T-helper 2 cell treated with Interferon-gamma antibody and Interleukin-4, amounts not matched to agents 5 μg/mL and 100 μg/mL, for 36 hours (primary cell): ENCODE results near the gene MPIG6B.
"Not testable (repeated sequence)": the region's sequence is repeated elsewhere in the genome, so short reads cannot be mapped to it uniquely, and the experiment has no call there.

ENCODE experiments used
- DNase-seq: peaks from one replicate; pipeline ENCODE4 v3.0.0; 2021; ENCODE audit warnings: low spot score
- H3K27ac Mint-ChIP-seq: one replicate; pipeline ENCODE4 v1.8.0; 2021; ENCODE audit warnings: mild to moderate bottlenecking, mixed read lengths
- H3K27me3 Mint-ChIP-seq: one replicate; pipeline ENCODE4 v1.8.0; 2021; ENCODE audit warnings: low read depth, mixed read lengths
- H3K36me3 Mint-ChIP-seq: one replicate; pipeline ENCODE4 v1.8.0; 2021; ENCODE audit warnings: low read depth, mixed read lengths
- H3K4me1 Mint-ChIP-seq: one replicate; pipeline ENCODE4 v1.8.0; 2021; ENCODE audit warnings: low read depth, mixed read lengths
- H3K4me3 Mint-ChIP-seq: one replicate; pipeline ENCODE4 v1.8.0; 2022; ENCODE audit warnings: mild to moderate bottlenecking, moderate library complexity, mixed read lengths
- H3K9me3 Mint-ChIP-seq: one replicate; pipeline ENCODE4 v1.8.0; 2021; ENCODE audit warnings: mixed read lengths

MPIG6B gene

DNA sequence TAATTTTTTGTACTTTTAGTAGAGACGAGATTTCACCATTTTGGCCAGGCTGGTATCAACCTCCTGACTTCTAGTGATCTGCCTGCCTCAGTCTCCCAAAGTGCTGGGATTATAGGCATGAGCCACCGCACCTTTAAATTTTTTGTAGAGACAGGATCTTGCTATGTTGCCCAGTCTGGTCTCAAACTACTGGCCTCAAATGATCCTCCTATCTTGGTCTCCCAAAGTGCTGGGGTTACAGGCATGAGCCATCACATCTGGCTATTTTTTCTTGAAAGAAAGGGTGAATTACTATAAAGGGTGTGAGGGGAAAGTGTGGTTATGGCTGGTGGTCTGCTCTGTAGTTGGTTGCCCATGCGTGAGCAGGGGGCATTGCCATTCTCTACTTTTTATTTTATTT, 14.9 kb upstream of the MPIG6B start:
- no peak overlapping the region for H3K4me3 Mint-ChIP-seq
- no peaks in the 10 kb centered on the region for H3K9me3 Mint-ChIP-seq
- DNase-seq = no peak
- H3K27me3 Mint-ChIP-seq = peaks cover 3% of the 10 kb centered on the region
- peaks cover 16% of the 10 kb centered on the region for H3K4me1 Mint-ChIP-seq
- no peak overlapping the region for H3K27ac Mint-ChIP-seq
- H3K36me3 Mint-ChIP-seq = no peaks in the 10 kb centered on the region

DNA sequence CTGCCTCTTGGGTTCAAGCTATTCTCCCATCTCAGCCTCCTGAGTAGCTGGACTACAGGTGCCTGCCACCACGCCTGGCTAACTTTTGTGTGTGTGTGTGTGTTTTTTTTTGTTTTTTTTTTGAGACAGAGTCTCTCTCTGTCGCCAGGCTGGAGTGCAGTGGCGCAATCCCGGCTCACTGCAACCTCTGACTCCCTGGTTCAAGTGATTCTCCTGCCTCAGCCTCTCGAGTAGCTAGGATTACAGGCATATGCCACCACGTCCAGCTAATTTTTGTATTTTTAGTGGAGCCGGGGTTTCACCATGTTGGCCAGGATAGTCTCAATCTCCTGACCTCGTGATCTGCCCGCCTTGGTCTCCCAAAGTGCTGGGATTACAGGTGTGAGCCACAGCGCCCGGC, 14.0 kb upstream of the MPIG6B start:
- not testable (repeated sequence) for H3K4me3 Mint-ChIP-seq, H3K27ac Mint-ChIP-seq, DNase-seq, H3K36me3 Mint-ChIP-seq, H3K9me3 Mint-ChIP-seq, H3K27me3 Mint-ChIP-seq
- peaks cover 16% of the 10 kb centered on the region for H3K4me1 Mint-ChIP-seq

DNA sequence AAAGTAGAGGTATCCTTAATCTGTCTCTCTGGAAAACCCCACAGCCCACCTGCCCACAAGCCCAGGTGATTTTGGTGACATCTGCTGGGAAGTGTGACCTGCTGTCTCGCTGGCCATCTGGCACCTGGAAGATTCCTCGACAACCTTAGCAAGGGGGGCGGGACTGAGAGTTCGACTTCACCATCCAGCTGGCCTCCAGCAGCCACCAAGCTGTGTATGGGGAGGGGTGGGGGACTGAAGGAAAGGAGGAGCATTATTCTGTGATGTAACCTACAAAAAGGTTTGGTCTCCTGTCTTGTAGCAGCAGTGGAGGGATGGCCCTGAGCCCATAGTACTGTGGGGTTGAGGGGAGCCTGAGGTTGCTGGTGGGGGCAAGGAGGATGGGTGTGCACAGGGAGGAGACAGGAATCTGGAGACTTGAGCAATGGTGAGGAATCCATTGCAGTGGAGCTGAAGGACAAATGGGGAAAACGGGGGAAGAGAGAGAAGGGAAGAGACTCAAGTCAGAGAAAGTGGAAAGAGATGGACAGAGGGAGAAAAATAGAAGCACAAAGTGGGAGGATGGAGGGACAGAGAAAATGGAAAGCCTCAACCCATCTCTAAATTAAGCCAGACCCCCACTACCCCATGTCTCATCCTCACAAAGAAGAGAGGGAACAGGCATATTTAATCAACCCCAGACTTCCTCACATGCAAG, 12.5 kb upstream of the MPIG6B start:
- Mint-ChIP-seq H3K27me3 (peaks cover 10% of the 10 kb centered on the region), H3K36me3 (no peaks in the 10 kb centered on the region), H3K27ac (no peak overlapping the region), H3K9me3 (no peaks in the 10 kb centered on the region), H3K4me3 (no peak overlapping the region), H3K4me1 (peaks cover 16% of the 10 kb centered on the region)
- no peak for DNase-seq

DNA sequence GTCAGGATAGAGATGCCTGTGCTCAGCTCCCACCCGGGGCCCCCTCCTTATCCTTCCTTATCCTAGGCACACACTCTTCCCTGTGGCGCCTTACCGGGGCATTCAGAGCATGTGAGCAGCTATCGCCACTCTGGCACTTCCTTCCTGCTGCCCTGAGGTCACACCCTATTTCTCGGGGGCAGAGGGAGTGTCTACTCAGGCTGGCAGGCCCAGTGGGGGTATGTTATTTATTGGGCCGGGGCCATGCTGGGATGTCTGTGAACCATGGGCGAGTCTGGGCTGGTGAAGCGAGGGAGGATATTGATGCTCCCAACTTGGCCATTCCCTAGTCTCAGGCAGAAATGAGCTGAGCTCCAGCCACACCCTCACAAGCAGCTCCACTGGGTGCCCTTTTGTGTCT, 11.9 kb upstream of the MPIG6B start:
- Mint-ChIP-seq H3K27me3 (peaks cover 10% of the 10 kb centered on the region), H3K4me3 (no peak overlapping the region), H3K27ac (no peak overlapping the region), H3K9me3 (no peaks in the 10 kb centered on the region), H3K4me1 (peaks cover 16% of the 10 kb centered on the region), H3K36me3 (no peaks in the 10 kb centered on the region)
- DNase-seq = no peak

DNA sequence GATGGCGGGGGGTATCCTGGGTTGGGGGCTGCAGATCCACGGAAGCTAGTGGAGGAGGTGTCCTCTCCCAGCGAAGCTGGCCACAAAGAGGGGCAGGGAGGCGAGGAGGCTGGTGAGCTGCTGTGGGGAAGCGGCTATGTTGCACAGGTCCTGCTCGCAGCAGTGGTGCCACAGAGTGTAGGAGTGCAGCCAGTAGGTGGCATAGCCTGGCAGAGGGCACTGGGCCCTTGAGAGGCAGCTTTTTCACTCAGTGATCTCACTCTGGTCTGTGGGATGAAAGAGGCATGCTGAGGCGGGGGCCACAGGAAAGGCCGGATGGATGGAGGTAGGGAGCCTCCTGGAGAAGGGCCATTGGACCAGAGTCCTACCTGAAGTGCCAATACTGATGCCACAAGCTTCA, 10.9 kb upstream of the MPIG6B start:
- H3K27ac Mint-ChIP-seq = no peak overlapping the region
- no peaks in the 10 kb centered on the region for H3K9me3 Mint-ChIP-seq
- peaks cover 16% of the 10 kb centered on the region for H3K4me1 Mint-ChIP-seq
- DNase-seq = no peak
- H3K36me3 Mint-ChIP-seq = no peaks in the 10 kb centered on the region
- H3K27me3 Mint-ChIP-seq = peaks cover 8% of the 10 kb centered on the region
- H3K4me3 Mint-ChIP-seq = no peak overlapping the region

DNA sequence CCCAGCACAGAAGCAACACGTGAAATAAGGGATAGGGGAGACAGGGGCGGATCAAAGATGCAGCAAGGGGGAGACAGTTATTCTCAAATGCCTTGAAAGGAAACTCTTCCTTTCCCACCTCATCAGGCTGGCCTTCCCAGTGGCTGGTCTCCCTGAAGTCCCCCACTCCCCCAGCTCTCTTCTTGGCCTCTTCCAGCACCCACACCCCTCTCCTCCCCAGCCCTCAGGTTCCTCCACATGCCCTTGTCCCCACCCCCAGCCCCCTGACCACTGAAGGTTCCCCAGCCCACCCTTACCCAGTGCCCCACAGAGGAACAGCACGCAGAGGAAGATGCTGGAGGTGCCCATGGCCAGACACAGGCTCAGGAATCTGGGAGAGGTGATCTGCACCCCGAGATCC, 9.7 kb upstream of the MPIG6B start:
- no peaks in the 10 kb centered on the region for H3K36me3 Mint-ChIP-seq
- H3K27me3 Mint-ChIP-seq = peaks cover 8% of the 10 kb centered on the region
- no peak overlapping the region for H3K4me3 Mint-ChIP-seq
- no peak for DNase-seq
- peaks cover 16% of the 10 kb centered on the region for H3K4me1 Mint-ChIP-seq
- no peak overlapping the region for H3K27ac Mint-ChIP-seq
- no peaks in the 10 kb centered on the region for H3K9me3 Mint-ChIP-seq

DNA sequence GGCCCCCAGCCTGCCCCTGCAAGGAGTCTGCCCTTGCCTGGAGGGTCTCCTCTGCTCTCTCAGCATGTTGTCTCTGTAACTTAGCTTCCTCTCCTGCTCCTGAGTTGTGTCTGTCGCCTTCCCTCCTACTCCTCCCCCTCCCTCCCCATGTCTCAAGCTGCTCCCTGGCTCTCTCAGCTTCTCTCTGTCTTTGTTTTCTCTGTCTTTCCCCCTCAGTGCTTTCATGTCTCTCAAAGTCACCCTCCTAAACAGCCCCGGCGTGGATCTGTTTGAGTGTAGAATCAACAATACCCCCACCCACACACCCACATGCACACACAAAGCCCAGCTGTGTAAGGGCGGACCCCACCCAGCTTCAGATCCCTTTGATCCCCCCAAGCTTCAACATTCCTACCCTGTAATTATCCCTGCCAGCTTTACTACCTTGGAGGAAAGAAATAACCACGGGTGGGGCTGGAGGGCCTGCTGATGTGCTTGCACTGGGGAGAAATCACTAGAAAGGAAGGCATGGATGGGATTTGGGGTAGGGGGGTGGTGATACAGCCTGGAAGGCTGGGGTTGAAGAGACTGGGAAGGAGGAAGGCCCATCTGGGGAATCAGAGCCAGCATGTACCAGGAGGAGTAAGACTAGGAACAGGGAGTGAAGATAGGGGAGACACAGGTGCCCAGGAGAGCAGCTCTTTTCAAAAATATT, 9.0 kb upstream of the MPIG6B start:
- Mint-ChIP-seq H3K27ac (no peak overlapping the region), H3K4me3 (no peak overlapping the region), H3K36me3 (no peaks in the 10 kb centered on the region), H3K4me1 (peaks cover 19% of the 10 kb centered on the region), H3K9me3 (no peaks in the 10 kb centered on the region), H3K27me3 (peaks cover 8% of the 10 kb centered on the region)
- no peak for DNase-seq

DNA sequence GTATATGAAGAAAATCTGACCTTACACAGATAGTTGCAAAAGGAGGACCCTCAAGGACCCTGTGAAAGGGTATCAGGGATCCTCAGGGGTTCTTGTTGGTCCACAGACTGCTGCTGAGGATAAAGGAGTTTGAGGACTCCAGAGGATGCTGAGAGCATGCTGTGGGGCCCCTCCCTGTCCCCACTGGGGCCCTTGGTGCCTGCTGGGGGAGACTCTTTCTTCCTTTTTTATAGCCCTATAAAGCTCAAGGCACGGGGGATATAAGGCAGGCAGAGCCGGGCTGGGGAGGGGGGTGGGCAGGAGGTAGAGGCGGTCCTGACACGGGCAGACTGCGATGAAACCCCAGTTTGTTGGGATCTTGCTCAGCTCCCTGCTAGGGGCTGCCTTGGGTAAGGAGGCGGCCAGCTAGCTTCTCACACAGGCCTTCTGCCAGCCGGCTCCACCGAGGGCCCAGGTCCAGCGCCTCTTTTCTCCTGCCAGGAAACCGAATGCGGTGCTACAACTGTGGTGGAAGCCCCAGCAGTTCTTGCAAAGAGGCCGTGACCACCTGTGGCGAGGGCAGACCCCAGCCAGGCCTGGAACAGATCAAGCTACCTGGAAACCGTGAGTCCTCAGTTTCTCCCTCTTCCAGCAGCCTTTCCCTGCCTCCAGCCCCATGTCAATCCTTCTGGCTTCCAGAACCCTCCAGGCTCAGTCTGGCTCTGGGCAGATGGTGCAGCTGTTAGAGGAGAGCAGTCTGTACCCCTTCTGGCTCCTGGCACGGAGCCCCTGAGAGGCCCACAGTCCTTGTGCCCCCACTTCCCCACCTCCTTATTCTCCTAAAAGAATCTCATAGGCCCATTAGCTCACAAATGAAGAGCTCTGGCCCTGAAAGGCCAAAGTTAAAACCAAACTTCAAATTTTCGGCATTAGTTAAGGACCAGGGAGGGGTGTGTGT, 7.9 kb upstream of the MPIG6B start, which contains the start of gene LY6G6D:
Gene LY6G6D, plus strand, starts transcription at position 327 of the 937 bp plus-strand sequence. Its CDS starts 8 bp downstream, at position 335.
- Mint-ChIP-seq H3K4me3 (no peak within 1 kb of the TSS), H3K36me3 (no peaks in the 10 kb centered on the region), H3K27me3 (peaks cover 8% of the 10 kb centered on the region), H3K27ac (no peak within 1 kb of the TSS), H3K9me3 (no peaks in the 10 kb centered on the region), H3K4me1 (peaks cover 19% of the 10 kb centered on the region)
- DNase-seq = no peak

DNA sequence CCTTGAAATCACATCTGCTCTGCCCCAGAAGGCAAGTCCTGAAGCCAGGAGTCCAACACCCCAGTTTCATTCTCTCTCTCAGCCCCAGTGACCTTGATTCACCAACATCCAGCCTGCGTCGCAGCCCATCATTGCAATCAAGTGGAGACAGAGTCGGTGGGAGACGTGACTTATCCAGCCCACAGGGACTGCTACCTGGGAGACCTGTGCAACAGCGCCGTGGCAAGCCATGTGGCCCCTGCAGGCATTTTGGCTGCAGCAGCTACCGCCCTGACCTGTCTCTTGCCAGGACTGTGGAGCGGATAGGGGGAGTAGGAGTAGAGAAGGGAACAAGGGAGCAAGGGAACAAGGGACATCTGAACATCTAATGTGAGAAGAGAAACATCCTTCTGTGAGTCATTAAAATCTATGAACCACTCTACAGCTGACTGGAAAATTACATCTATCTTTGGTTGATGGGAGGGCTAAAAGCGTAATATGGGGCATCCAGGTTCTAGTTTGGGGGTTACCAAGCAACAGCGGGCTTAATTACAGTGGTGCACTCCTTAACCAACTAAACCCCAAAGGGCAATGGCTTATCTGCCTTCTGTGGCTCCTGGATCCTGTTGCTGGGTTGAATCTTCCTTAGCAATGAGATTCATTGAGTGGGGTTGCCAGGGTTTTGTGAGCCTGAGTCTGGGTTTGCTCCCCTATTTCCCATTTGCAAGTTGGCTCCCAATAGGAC, 5.5 kb upstream of the MPIG6B start:
- Mint-ChIP-seq H3K36me3 (no peaks in the 10 kb centered on the region), H3K4me1 (peaks cover 5% of the 10 kb centered on the region), H3K27me3 (peaks cover 10% of the 10 kb centered on the region), H3K9me3 (no peaks in the 10 kb centered on the region), H3K27ac (no peak overlapping the region), H3K4me3 (no peak overlapping the region)
- DNase-seq = no peak

DNA sequence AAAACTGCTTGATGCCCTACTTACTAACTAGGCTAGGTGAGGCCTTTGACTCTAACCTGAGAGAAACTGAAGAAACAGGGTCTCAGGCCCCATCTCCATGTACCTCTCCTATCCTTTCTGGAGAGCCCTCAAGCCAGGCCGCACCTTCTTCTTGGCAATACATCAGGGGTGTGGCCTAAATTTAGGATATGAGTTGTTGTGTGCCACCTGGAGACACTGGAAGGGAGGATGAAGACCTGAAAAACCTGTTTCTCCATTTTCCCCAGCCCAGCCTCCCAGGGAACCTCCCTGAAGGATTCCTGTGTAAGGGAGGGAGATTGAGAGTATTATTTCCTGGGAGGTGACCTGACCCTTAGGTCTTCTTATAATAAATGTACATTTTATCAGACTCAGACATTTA, 4.9 kb upstream of the MPIG6B start:
- H3K4me3 Mint-ChIP-seq = no peak overlapping the region
- H3K36me3 Mint-ChIP-seq = no peaks in the 10 kb centered on the region
- no peak overlapping the region for H3K27ac Mint-ChIP-seq
- no peak for DNase-seq
- H3K27me3 Mint-ChIP-seq = peaks cover 9% of the 10 kb centered on the region
- H3K9me3 Mint-ChIP-seq = no peaks in the 10 kb centered on the region
- H3K4me1 Mint-ChIP-seq = peaks cover 7% of the 10 kb centered on the region

DNA sequence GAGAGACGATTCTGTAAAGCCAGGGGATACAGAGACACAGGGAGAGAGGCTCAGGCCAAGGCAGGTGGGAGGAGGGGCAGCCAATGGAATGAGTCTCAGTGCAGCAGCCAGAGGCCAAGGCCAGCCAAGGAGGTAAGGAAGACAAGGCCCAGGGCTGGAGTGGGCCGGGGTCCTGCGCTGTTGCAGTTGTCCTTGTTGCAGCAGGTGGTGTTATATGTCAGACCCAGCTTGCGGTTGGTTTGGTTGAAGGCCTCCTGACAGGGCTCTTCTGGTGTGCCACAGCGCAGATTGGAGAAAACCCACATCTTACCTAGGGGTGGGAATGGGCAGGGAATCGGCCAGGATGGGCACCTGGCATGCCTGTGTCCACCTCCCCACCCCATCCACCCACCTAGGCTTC, 4.2 kb upstream of the MPIG6B start:
- DNase-seq = no peak
- H3K4me3 Mint-ChIP-seq = no peak overlapping the region
- H3K27me3 Mint-ChIP-seq = peaks cover 6% of the 10 kb centered on the region
- H3K4me1 Mint-ChIP-seq = peaks cover 7% of the 10 kb centered on the region
- H3K27ac Mint-ChIP-seq = no peak overlapping the region
- H3K9me3 Mint-ChIP-seq = no peaks in the 10 kb centered on the region
- no peaks in the 10 kb centered on the region for H3K36me3 Mint-ChIP-seq

DNA sequence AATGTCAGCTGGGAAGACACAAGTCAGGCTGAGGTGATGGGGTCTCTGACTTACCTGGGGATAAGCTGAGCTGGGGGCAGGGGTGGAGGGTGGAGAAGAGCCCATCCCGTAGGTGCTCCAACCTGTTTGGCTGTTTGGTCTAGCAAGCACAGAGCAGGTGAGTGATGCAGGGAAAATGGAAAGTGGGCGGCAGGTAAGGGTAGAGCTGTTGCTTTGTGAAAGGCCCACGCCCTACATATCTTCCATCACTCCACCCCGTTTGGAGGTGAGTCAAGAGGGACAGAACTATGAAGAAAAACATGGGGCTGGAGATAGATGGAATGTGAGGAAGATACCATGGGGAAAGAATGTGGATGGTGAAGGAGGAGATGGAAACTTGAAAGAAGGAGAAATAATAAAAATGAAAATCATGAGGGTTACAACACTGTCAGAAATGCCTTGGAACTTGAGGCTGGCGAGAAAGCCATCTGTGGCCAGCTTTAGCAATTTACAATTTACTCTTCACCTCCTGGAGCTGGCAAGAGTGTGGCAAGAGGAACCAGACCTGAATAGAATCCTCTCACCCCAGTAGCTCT, 2.9 kb upstream of the MPIG6B start:
- no peak overlapping the region for H3K4me3 Mint-ChIP-seq
- peaks cover 8% of the 10 kb centered on the region for H3K4me1 Mint-ChIP-seq
- no peaks in the 10 kb centered on the region for H3K9me3 Mint-ChIP-seq
- no peak for DNase-seq
- H3K36me3 Mint-ChIP-seq = no peaks in the 10 kb centered on the region
- no peak overlapping the region for H3K27ac Mint-ChIP-seq
- peaks cover 2% of the 10 kb centered on the region for H3K27me3 Mint-ChIP-seq

DNA sequence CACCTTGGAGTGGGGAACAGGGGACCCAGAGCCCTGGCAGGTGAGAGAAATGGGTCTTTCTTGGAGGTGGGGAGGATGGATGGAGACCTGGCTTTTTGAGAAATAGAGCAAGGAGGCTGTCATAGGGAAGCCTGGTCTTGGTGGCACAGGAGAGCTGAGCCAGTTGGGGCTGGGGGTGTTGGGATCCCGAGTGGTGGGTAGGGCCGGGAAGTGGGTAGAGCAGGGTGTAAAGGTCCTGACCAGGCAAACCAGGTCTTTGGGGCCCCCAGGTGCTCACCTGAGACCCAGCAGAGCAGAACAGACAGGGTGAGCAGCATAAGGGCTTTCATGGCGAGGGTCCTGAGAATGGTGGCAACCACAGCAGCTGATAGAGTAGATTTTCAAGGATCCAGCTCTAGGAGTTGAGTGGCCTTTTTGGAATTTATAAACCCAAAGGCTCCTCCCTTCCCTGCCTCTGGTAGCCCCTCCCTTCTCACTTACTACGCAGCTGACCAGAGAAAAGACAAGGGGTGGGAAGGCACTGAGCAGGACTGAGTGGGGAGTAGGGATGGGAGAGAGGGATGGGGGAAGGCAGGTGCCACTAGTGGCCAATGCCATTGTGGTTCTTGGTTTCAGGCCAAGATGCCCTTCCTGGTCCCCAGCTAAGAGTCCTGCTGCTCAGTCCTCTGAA, 1.7 kb upstream of the MPIG6B start, which contains the start of gene LY6G6C:
Gene LY6G6C, minus strand, starts transcription at position 396 of the 670 bp plus-strand sequence. Its CDS starts 67 bp downstream, at position 329.
- Mint-ChIP-seq H3K36me3 (peaks cover 8% of the 10 kb centered on the region), H3K9me3 (no peaks in the 10 kb centered on the region), H3K27me3 (peaks cover 2% of the 10 kb centered on the region), H3K4me1 (peaks cover 19% of the 10 kb centered on the region), H3K27ac (no peak within 1 kb of the TSS), H3K4me3 (no peak within 1 kb of the TSS)
- no peak for DNase-seq
